Neural progenitor cell (in vitro differentiated cells): ENCODE results near the gene SYTL3.

Experiments
- EZH2 ChIP-seq: fragments of 200-600 bp; sonication (generic); IDR thresholded peaks from 2 replicates; pipeline ENCODE4 v1.6.1; 2017; ENCODE audit warnings: antibody characterized with exemption, mild to moderate bottlenecking, moderate library complexity
- TF ChIP-seq, protein P1 (sequence below): fragments of 200-600 bp; sonication (generic); IDR thresholded peaks from 2 replicates; pipeline ENCODE4 v1.5.1; 2017; ENCODE audit warnings: antibody characterized with exemption, mild to moderate bottlenecking

DNA sequence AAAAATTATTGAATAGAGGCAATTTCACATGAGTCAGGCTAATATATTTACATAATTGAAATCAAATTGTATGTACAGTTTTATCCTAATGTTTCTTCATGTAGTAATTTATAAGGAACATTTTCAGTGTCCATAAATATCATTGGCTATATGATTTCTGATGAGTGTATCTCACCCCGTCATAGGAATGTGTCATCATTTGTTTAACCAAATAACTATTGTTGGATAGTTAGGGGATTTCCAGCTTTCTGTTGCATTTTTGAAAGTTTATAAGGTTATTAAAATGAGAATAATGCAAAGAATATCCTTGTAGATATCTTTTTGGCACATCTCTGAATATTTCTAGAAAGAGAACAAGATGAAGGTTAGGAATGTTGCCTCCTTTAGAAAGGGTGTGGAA is 39.0 kb downstream of the SYTL3 start:
- no peak for TF ChIP-seq EZH2
- TF ChIP-seq, protein P1, sequence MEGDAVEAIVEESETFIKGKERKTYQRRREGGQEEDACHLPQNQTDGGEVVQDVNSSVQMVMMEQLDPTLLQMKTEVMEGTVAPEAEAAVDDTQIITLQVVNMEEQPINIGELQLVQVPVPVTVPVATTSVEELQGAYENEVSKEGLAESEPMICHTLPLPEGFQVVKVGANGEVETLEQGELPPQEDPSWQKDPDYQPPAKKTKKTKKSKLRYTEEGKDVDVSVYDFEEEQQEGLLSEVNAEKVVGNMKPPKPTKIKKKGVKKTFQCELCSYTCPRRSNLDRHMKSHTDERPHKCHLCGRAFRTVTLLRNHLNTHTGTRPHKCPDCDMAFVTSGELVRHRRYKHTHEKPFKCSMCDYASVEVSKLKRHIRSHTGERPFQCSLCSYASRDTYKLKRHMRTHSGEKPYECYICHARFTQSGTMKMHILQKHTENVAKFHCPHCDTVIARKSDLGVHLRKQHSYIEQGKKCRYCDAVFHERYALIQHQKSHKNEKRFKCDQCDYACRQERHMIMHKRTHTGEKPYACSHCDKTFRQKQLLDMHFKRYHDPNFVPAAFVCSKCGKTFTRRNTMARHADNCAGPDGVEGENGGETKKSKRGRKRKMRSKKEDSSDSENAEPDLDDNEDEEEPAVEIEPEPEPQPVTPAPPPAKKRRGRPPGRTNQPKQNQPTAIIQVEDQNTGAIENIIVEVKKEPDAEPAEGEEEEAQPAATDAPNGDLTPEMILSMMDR, result no peak
